Heart right ventricle (tissue), 16 donors: ENCODE measurements around the gene BAX. TPM values are rescaled to one million over a fixed set of nuclear protein-coding genes. Genes with fewer than 3 reads are reported as not detected.

Experiments used
- ATAC-seq, 8 donors: fragments of 200-7000 bp; cut with Tn5 transposase; one replicate each; pipeline ENCODE4 v1.9.1; 2020; ENCODE audit warnings: mild to moderate bottlenecking in 8 of 8, moderate library complexity in 8 of 8, moderate number of reproducible peaks in 1 of 8
- DNase-seq, 2 donors: peaks; one replicate each; pipeline ENCODE4 v3.0.0-alpha.2; 2020
- H3K27ac ChIP-seq, 10 donors: fragments of 200-600 bp; sonication (generic) in 2 of 10; one replicate each; pipeline versions ENCODE4 v1.5.0 to v1.8.0; 2020 to 2022; ENCODE audit warnings: mild to moderate bottlenecking in 3 of 10
- H3K27me3 ChIP-seq, 7 donors: fragments of 200-600 bp; one replicate each; pipeline ENCODE4 v1.8.0; 2021 to 2022; ENCODE audit warnings: mild to moderate bottlenecking in 2 of 7
- H3K36me3 ChIP-seq, 9 donors: fragments of 200-600 bp; sonication (generic) in 1 of 9; one replicate each; pipeline versions ENCODE4 v1.5.0 to v1.8.0; 2020 to 2022; ENCODE audit warnings: mild to moderate bottlenecking in 2 of 9
- H3K4me1 ChIP-seq, 9 donors: fragments of 200-600 bp; sonication (generic) in 1 of 9; one replicate each; pipeline versions ENCODE4 v1.5.0 to v1.8.0; 2020 to 2022; ENCODE audit warnings: mild to moderate bottlenecking in 4 of 9
- H3K4me3 ChIP-seq, 10 donors: fragments of 200-600 bp; sonication (generic) in 2 of 10; one replicate each; pipeline versions ENCODE4 v1.5.0 to v1.8.0; 2020 to 2022; ENCODE audit warnings: mild to moderate bottlenecking in 7 of 10, moderate library complexity in 2 of 10
- H3K9me3 ChIP-seq, 11 donors: fragments of 200-600 bp in 10 of 11; sonication (generic) in 2 of 11; one replicate each; pipeline versions ENCODE4 v1.5.0 to v1.8.0; 2013 to 2022; ENCODE audit warnings: mild to moderate bottlenecking in 2 of 11, control low read depth in 1 of 11, moderate library complexity in 1 of 11
- CTCF ChIP-seq, 9 donors: fragments of 200-600 bp; sonication (generic) in 2 of 9; IDR thresholded peaks; one replicate each; pipeline versions ENCODE4 v1.5.0 to v1.8.0; 2021 to 2022; ENCODE audit warnings: antibody characterized with exemption in 9 of 9, mild to moderate bottlenecking in 5 of 9, moderate library complexity in 1 of 9
- WGBS, 2 donors: extraction: QIAGEN DNeasy Blood & Tissue Kit; methylation state at CpG; one replicate each; pipeline ENCODE4 v1.1.7; 2013; ENCODE audit warnings: inconsistent platforms in 1 of 2; 5-methylcytosine and 5-hydroxymethylcytosine counted together
- intact Hi-C, 10 donors: fragments of 100-400 bp; cut with DNase I; formaldehyde crosslinking; loops; one replicate each; pipeline versions ENCODE4 v1.11.1 to v1.14.2; 2022
- polyA plus RNA-seq, 2 donors: library from polyadenylated mRNA; stranded (reverse); fragments of 200-250 nt; gene quantifications; one replicate each; pipeline ENCODE4 v1.2.3, GENCODE V29; 2013
- total RNA-seq, 10 donors: library from RNA; stranded (reverse); fragmentation: NEBNext Ultra II Directional in 3 of 10; extraction: Animal tissue kit (Norgen Biotek cat#: 25700) in 3 of 10; gene quantifications; one replicate each; pipeline versions ENCODE4 v1.2.1 to v1.2.4, GENCODE V29; 2021 to 2023
- donor health status: Arrhythmogenic right ventricular cardiomyopathy.
- donor health status: ischemic (EF 13 %, LVEDD 7.1; RV severe dilation, severe dysfunction).
- donor health status: healthy with polysubstance abuse.
- donor health status: DM: no; HTN: yes; CAD: no.
- donor health status: DM: no; HTN: no; CAD: no.
- donor health status: ischemic (EF 25% LVEDD 6.9; RV normal size, moderate dysfunction).
- donor health status: ischemic (EF 25% LVEDD 5.7; RV mildly dilated, moderate dysfunction).
- donor health status: healthy.
- donor health status: DM: yes; HTN: yes; CAD: no.
- donor health status: Ischemic cardiomyopathy.
- donor health status: ischemic (EF 35%, LVEDD 5.7; RV mildly dilated, moderate dysfunction).
- donor health status: nonischemic (EF 11% LVEDD 7.7; RV severe dilation, severe dysfunction).
- donor health status: DM: yes; HTN: yes; CAD: no.
- donor health status: PGD.
- donor health status: ischemic (EF 29% LVEDD 5.4; RV normal size, mild dysfunction).
- donor health status: nonischemic (EF 23%, LVEDD 6.1; RV moderate dilation, normal function).

The BAX gene
- total and polyA plus RNA-seq, 12 donors, result 11.5 to 41.5 (median 19.5) TPM

- Histone ChIP-seq H3K4me3 (peak overlapping the region in 5 of 10 donors; percentile 4 to 97 (median 83)), H3K36me3 (peaks cover 0 to 62% (median 32%) of the 10 kb centered on the region in 9 donors), H3K4me1 (peaks cover 9 to 48% (median 39%) of the 10 kb centered on the region in 9 donors), H3K27me3 (no peaks in the 10 kb centered on the region), H3K9me3 (no peaks in the 10 kb centered on the region), H3K27ac (peak overlapping the region in 9 of 10 donors; percentile 52 to 98 (median 95))
- WGBS, 2 donors, result 39 to 42% methylated on average over 17 of the region's 17 CpGs
- ATAC-seq, result peak in 4 of 8 donors; percentile 1 to 9 (median 6)
- intact Hi-C loops, result loop anchor here in 5 of 10 donors (10.0 kb wide), 4 partner anchors 85 to 225 kb away; partner anchors contain the start of genes KCNA7 (in 2 of the 5), HRC (in 1 of the 5) and TRPM4 (in 1 of the 5)
- no peak for TF ChIP-seq CTCF (IDR thresholded peaks at IDR 0.05)
- DNase-seq, result peak; percentile 59 to 70
Measured at GRCh38 chr19:48989701-48990291, 35.1 kb downstream of the BAX start.

- Histone ChIP-seq H3K27ac (peak overlapping the region; percentile 8 to 98 (median 95)), H3K36me3 (peaks cover 0 to 56% (median 26%) of the 10 kb centered on the region in 9 donors), H3K4me3 (peak overlapping the region in 6 of 10 donors; percentile 14 to 99 (median 94)), H3K27me3 (no peaks in the 10 kb centered on the region), H3K9me3 (no peaks in the 10 kb centered on the region), H3K4me1 (peaks cover 9 to 53% (median 42%) of the 10 kb centered on the region in 9 donors)
- TF ChIP-seq CTCF (IDR thresholded peaks at IDR 0.05), result no peak
- WGBS, 2 donors, result 28 to 32% methylated on average over 4 of the region's 4 CpGs
- DNase-seq (no peak), ATAC-seq (no peak)
- intact Hi-C loops, result loop anchor here in 5 of 10 donors (10.0 kb wide), 4 partner anchors 84 to 224 kb away; partner anchors contain the start of genes KCNA7 (in 2 of the 5), HRC (in 1 of the 5) and TRPM4 (in 1 of the 5)
Measured at GRCh38 chr19:48990400-48990799, 35.7 kb downstream of the BAX start.

- H3K9me3 ChIP-seq, result no peaks in the 10 kb centered on the region
- intact Hi-C loops, result loop anchor here in 5 of 10 donors (10.0 kb wide), 4 partner anchors 84 to 224 kb away; partner anchors contain the start of genes KCNA7 (in 2 of the 5), HRC (in 1 of the 5) and TRPM4 (in 1 of the 5)
Measured at GRCh38 chr19:48991011-48991609, 36.4 kb downstream of the BAX start.

More at GRCh38 chr19:48991011-48991609, 36.4 kb downstream of the BAX start:
- peaks cover 0 to 49% (median 19%) of the 10 kb centered on the region in 9 donors for H3K36me3 ChIP-seq
- DNase-seq (no peak), ATAC-seq (no peak)
- peak overlapping the region in 9 of 10 donors; percentile 90 to 98 (median 95) for H3K27ac ChIP-seq
- H3K27me3 ChIP-seq, result no peaks in the 10 kb centered on the region
- H3K4me1 ChIP-seq, result peaks cover 9 to 53% (median 42%) of the 10 kb centered on the region in 9 donors
- peak overlapping the region; percentile 54 to 99 (median 88) for H3K4me3 ChIP-seq
- no peak for TF ChIP-seq CTCF (IDR thresholded peaks at IDR 0.05)
- WGBS, 2 donors, result 77 to 80% methylated on average over 22 of the region's 22 CpGs
